Mononuclear cell (primary cell): ENCODE data around the gene CD81. TPM values are rescaled to one million over a fixed set of nuclear protein-coding genes. Genes with fewer than 3 reads are reported as not detected.
A peak's percentile ranks its signal among the peaks of the same experiment; 100 is the strongest.

Experiments used
- H3K27me3 ChIP-seq: 2 replicates; pipeline ENCODE4 v1.6.0; 2011; ENCODE audit warnings: low read length, control low read depth; ENCODE audit not compliant: insufficient read depth
- H3K4me1 ChIP-seq: 2 replicates; pipeline ENCODE4 v1.5.1; 2011; ENCODE audit warnings: mild to moderate bottlenecking, low read length, control low read depth; ENCODE audit not compliant: insufficient read depth
- H3K4me3 ChIP-seq: 2 replicates; pipeline ENCODE4 v1.5.1; 2011; ENCODE audit warnings: mild to moderate bottlenecking, low read length, moderate library complexity
- H3K9me3 ChIP-seq: 2 replicates; pipeline ENCODE4 v1.5.1; 2011; ENCODE audit warnings: low read depth, mild to moderate bottlenecking, control low read depth, low read length
- total RNA-seq: library from RNA; depleted of rRNA; stranded (reverse); fragments of >200 nt; gene quantifications from one replicate; pipeline ENCODE4 v1.2.3, GENCODE V29; 2012

The CD81 gene
- total RNA-seq, 1 donor = 77.0 TPM

GRCh38 chr11:2432628-2433071, 55.5 kb downstream of the CD81 start:
- no peaks in the 10 kb centered on the region for H3K27me3 ChIP-seq
- H3K4me1 ChIP-seq = no peaks in the 10 kb centered on the region
- no peak overlapping the region for H3K4me3 ChIP-seq
- H3K9me3 ChIP-seq = no peaks in the 10 kb centered on the region

GRCh38 chr11:2433106-2433925, 56.2 kb downstream of the CD81 start:
- no peaks in the 10 kb centered on the region for H3K27me3 ChIP-seq

DNA sequence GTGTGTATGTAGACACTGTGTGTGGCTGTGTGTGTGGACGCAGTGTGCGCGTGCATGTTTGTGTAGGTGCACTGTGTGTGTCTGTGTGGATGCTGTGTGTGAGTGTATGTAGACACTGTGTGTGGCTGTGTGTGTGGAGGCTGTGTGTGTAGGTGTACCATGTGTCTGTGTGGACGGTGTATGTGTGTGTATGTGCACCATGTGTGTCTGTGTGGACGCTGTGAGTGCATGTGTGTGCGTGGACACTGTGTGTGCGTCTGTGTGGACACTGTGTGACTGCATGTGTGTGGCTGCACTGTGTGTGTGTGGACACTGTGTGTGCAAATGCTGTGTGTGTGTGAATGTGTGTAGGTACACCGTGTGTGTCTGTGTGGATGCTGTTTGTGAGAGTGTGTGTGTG, 56.9 kb downstream of the CD81 start:
- H3K9me3 ChIP-seq = no peaks in the 10 kb centered on the region
- no peaks in the 10 kb centered on the region for H3K27me3 ChIP-seq
- H3K4me1 ChIP-seq = no peaks in the 10 kb centered on the region
- no peak overlapping the region for H3K4me3 ChIP-seq

More at GRCh38 chr11:2433106-2433925, 56.2 kb downstream of the CD81 start:
- H3K4me1 ChIP-seq = no peaks in the 10 kb centered on the region
- H3K4me3 ChIP-seq = no peak overlapping the region
- no peaks in the 10 kb centered on the region for H3K9me3 ChIP-seq

- Histone ChIP-seq H3K4me3 (no peak overlapping the region), H3K9me3 (no peaks in the 10 kb centered on the region), H3K27me3 (no peaks in the 10 kb centered on the region), H3K4me1 (no peaks in the 10 kb centered on the region)
These were observed 57.6 kb downstream of the CD81 start for GRCh38 chr11:2434506-2435255.

DNA sequence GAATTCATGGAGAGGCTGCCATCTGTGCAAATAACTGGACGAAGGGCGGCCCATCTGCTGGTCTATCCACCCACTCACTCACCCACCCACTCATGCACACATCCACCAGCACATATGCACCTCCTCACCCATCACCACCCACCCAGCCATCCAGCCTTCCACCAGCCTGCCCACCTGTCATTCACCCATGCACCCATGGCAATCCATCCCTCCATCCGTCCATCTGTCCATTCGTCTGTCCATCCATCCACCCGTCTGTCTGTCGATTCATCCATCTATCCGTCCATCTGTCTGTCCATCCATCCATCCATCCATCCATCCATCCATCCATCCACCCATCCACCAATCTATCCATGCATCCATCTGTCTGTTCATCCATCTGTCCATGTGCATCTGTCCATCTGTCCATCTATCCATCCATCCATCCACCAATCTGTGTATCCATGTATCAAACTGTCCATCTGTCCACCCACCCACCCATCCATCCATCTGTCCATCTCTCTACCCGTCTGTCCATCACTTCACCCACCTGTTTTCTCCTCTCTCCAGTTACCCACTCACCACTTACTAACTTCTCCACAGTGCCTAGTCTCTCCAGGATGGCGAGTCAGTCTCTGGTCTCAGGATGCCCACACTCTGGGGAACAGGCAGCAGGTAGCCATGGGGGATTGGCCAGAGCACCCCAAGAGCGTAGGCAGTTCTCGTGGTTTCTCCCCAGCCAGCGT, 58.3 kb downstream of the CD81 start:
- H3K9me3 ChIP-seq = no peaks in the 10 kb centered on the region
- no peak overlapping the region for H3K4me3 ChIP-seq
- no peaks in the 10 kb centered on the region for H3K27me3 ChIP-seq
- peaks cover 2% of the 10 kb centered on the region for H3K4me1 ChIP-seq

DNA sequence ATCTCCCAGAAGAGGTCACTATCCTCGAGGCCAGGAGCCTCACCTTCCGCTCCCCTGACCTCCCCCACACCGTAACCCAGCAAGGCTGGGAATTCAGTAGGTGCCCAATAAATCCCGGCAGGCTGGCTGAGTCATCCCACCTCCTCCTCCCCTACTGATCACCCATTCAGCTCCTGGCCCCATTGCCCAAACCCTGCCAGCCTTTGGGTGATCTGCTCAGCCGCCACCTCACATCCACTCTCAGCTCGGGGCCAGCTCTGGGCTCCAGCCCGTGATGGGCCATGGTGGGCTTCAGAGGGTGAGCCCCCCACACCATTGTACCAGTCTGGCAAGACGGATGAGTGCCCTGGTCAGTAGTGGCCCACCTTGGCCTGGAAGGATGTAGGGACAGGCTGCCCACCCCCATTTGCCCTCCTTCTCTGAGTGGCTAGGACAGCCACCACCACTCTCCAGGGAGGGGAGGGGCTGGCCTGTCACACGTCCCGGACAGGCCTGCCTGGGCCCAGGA, 59.0 kb downstream of the CD81 start:
- Histone ChIP-seq H3K27me3 (no peaks in the 10 kb centered on the region), H3K9me3 (no peaks in the 10 kb centered on the region), H3K4me3 (no peak overlapping the region), H3K4me1 (peaks cover 8% of the 10 kb centered on the region)

- H3K27me3 ChIP-seq = no peaks in the 10 kb centered on the region
- no peak overlapping the region for H3K4me3 ChIP-seq
- H3K4me1 ChIP-seq = peaks cover 8% of the 10 kb centered on the region
- H3K9me3 ChIP-seq = no peaks in the 10 kb centered on the region
These were observed 59.5 kb downstream of the CD81 start for GRCh38 chr11:2436521-2437031.

DNA sequence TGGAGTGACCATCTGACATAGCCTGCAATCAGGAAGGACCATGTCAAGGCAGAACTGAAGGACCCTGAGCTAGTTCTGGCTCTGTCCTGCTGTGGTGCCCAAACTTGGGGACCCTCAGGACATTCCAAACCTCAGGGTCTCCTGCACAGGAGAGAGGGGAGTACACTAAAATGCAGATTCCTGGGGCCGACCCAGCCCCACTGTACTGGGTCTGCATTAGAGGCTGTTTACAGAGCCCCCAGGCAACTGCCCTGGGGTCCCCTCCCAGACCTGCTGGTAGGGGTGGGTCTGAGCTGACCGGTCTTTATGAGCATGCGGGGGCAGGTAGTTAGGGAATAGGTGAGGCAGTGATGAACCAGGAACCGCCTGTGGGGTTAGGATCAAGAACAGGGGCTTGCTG, 60.4 kb downstream of the CD81 start:
- Histone ChIP-seq H3K4me3 (no peak overlapping the region), H3K4me1 (peaks cover 8% of the 10 kb centered on the region), H3K9me3 (no peaks in the 10 kb centered on the region), H3K27me3 (no peaks in the 10 kb centered on the region)

GRCh38 chr11:2439820-2440219, 62.7 kb downstream of the CD81 start:
- H3K4me1 ChIP-seq = peaks cover 12% of the 10 kb centered on the region
- no peak overlapping the region for H3K4me3 ChIP-seq
- no peaks in the 10 kb centered on the region for H3K9me3 ChIP-seq
- H3K27me3 ChIP-seq = no peaks in the 10 kb centered on the region

GRCh38 chr11:2440646-2441045, 63.5 kb downstream of the CD81 start:
- peaks cover 17% of the 10 kb centered on the region for H3K4me1 ChIP-seq
- no peaks in the 10 kb centered on the region for H3K27me3 ChIP-seq
- no peaks in the 10 kb centered on the region for H3K9me3 ChIP-seq
- H3K4me3 ChIP-seq = no peak overlapping the region

DNA sequence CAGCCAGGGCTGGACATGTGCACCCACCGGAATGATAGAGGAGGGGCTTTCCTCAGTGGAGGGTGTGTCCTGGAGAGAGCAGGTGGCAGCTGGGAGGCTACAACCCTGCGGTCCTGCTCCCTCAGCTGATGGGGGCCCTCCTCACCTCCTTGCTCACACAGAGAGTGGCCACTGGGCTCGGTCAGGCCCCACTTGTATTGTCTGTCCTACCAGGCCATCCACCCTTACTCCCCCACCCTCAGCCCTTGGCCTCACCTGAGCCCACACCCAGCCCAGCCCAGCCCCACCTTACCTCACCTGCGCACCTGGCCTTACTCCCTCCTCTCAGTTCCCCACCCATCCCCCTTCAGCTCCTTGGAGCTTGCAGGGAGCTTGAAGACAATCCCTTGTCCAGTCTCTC, 64.1 kb downstream of the CD81 start:
- Histone ChIP-seq H3K4me1 (peaks cover 22% of the 10 kb centered on the region), H3K4me3 (no peak overlapping the region), H3K9me3 (no peaks in the 10 kb centered on the region), H3K27me3 (no peaks in the 10 kb centered on the region)

GRCh38 chr11:2442589-2442988, 65.5 kb downstream of the CD81 start:
- no peaks in the 10 kb centered on the region for H3K9me3 ChIP-seq
- no peak overlapping the region for H3K4me3 ChIP-seq
- H3K27me3 ChIP-seq = no peaks in the 10 kb centered on the region
- peaks cover 36% of the 10 kb centered on the region for H3K4me1 ChIP-seq

- peaks cover 44% of the 10 kb centered on the region for H3K4me1 ChIP-seq
- no peak overlapping the region for H3K4me3 ChIP-seq
- H3K9me3 ChIP-seq = no peaks in the 10 kb centered on the region
- no peaks in the 10 kb centered on the region for H3K27me3 ChIP-seq
These were observed 66.3 kb downstream of the CD81 start for GRCh38 chr11:2443406-2443805.

- Histone ChIP-seq H3K27me3 (no peaks in the 10 kb centered on the region), H3K4me3 (peak within 1 kb of the TSS; percentile 49), H3K9me3 (no peaks in the 10 kb centered on the region), H3K4me1 (peaks cover 45% of the 10 kb centered on the region)
These were observed 67.0 kb downstream of the CD81 start, which contains the start of gene TRPM5 for GRCh38 chr11:2443881-2444820. Gene TRPM5 (minus strand): TSS chr11:2444514. CDS start chr11:2423036, 21,478 bp downstream.
